Keratinocyte (primary cell): ENCODE results near the gene MYO1D. TPM values are rescaled to one million over a fixed set of nuclear protein-coding genes. Genes with fewer than 3 reads are reported as not detected.

Source experiments
- DNase-seq: peaks from one replicate; pipeline ENCODE4 v3.0.0-alpha.2; 2011; ENCODE audit warnings: low read depth, missing footprints, low spot score
- FAIRE-seq: peaks from 2 replicates; lab custom pipeline; 2011; peaks lifted over from hg19 to GRCh38; lab: Jason Lieb, UNC
- H2AFZ ChIP-seq: 2 replicates; pipeline ENCODE4 v1.6.0; 2012; ENCODE audit warnings: low read length, control low read depth, inconsistent platforms; ENCODE audit not compliant: control insufficient read depth
- H3K27ac ChIP-seq: 2 replicates; pipeline ENCODE4 v1.5.1; 2011; ENCODE audit warnings: low read length; ENCODE audit not compliant: control insufficient read depth, insufficient read depth
- H3K27me3 ChIP-seq: 3 replicates; pipeline ENCODE4 v1.6.0; 2011; ENCODE audit warnings: low read length; ENCODE audit not compliant: control insufficient read depth, insufficient read depth; ENCODE audit errors: extremely low read depth
- H3K36me3 ChIP-seq, 2 experiments: 2 replicates in 1 of 2; 3 replicates in 1 of 2; pipeline ENCODE4 v1.5.1; 2011; ENCODE audit warnings: low read length in 2 of 2, mild to moderate bottlenecking in 1 of 2; ENCODE audit not compliant: control insufficient read depth in 2 of 2, insufficient read depth in 2 of 2; ENCODE audit errors: extremely low read depth in 1 of 2
- H3K4me1 ChIP-seq: 3 replicates; pipeline ENCODE4 v1.5.1; 2011; ENCODE audit warnings: low read length; ENCODE audit not compliant: control insufficient read depth, insufficient read depth; ENCODE audit errors: extremely low read depth
- H3K4me2 ChIP-seq: 3 replicates; pipeline ENCODE4 v1.6.0; 2011; ENCODE audit warnings: low read depth, low read length; ENCODE audit not compliant: control insufficient read depth, insufficient read depth; ENCODE audit errors: extremely low read depth
- H3K4me3 ChIP-seq, 3 experiments: fragments of 200-600 bp in 1 of 3; sonication (generic) in 1 of 3; 2 replicates in 2 of 3; 3 replicates in 1 of 3; pipeline ENCODE4 v1.5.1; 2011 to 2016; ENCODE audit warnings: low read length in 3 of 3, mild to moderate bottlenecking in 3 of 3, control low read depth in 2 of 3, inconsistent platforms in 1 of 3, low read depth in 1 of 3, mixed read lengths in 1 of 3, mixed run types in 1 of 3, moderate library complexity in 1 of 3; ENCODE audit not compliant: control insufficient read depth in 2 of 3, insufficient read depth in 2 of 3; ENCODE audit errors: extremely low read depth in 1 of 3
- H3K79me2 ChIP-seq: 2 replicates; pipeline ENCODE4 v1.6.0; 2012; ENCODE audit warnings: low read length; ENCODE audit not compliant: control insufficient read depth, insufficient read depth
- H3K9ac ChIP-seq: 3 replicates; pipeline ENCODE4 v1.6.0; 2011; ENCODE audit warnings: low read length; ENCODE audit not compliant: control insufficient read depth, insufficient read depth; ENCODE audit errors: extremely low read depth
- H3K9me1 ChIP-seq: 3 replicates; pipeline ENCODE4 v1.6.0; 2011; ENCODE audit warnings: low read length; ENCODE audit not compliant: control insufficient read depth, insufficient read depth; ENCODE audit errors: extremely low read depth
- H3K9me3 ChIP-seq: 2 replicates; pipeline ENCODE4 v1.5.1; 2012; ENCODE audit warnings: low read depth, low read length; ENCODE audit not compliant: control insufficient read depth
- H4K20me1 ChIP-seq: 3 replicates; pipeline ENCODE4 v1.6.0; 2011; ENCODE audit warnings: low read length; ENCODE audit not compliant: control insufficient read depth, insufficient read depth; ENCODE audit errors: extremely low read depth
- EZH2 ChIP-seq: IDR thresholded peaks from one replicate; pipeline ENCODE4 v1.6.1; 2012; ENCODE audit warnings: inconsistent platforms, mild to moderate bottlenecking, low read length, moderate library complexity
- dilution Hi-C: fragments of 300-500 bp; cut with MboI; formaldehyde crosslinking; loops from one replicate; pipeline ENCODE4 v1.7.0; 2020; ENCODE audit warnings: low sequenced_read_pairs; ENCODE audit not compliant: extremely low pct_ligation_motif_present
- polyA plus RNA-seq, 5 experiments: library from polyadenylated mRNA; depleted of rRNA in 3 of 5; stranded (reverse) in 3 of 5; stranded (forward) in 1 of 5; unstranded in 1 of 5; fragments of >200 nt; gene quantifications; 1 replicate in 1 of 5; 2 replicates in 3 of 5; 3 replicates in 1 of 5; pipeline versions ENCODE4 v1.2.1 to v1.2.3, GENCODE V29; 2011 to 2012; ENCODE audit warnings: missing spikeins in 2 of 5, low read depth in 1 of 5, low replicate concordance in 1 of 5
- TF ChIP-seq, protein P1 (sequence below), 3 experiments: IDR thresholded peaks in 1 of 3; conservative IDR thresholded peaks in 1 of 3; optimal IDR thresholded peaks in 1 of 3; 2 replicates in 2 of 3; 3 replicates in 1 of 3; pipeline versions ENCODE3 to v1.5.1; 2011; ENCODE audit warnings: low read length in 3 of 3, mild to moderate bottlenecking in 3 of 3, moderate library complexity in 2 of 3, control low read depth in 1 of 3, inconsistent platforms in 1 of 3; ENCODE audit not compliant: insufficient read depth in 2 of 3; ENCODE audit errors: extremely low read depth in 1 of 3

The MYO1D gene
- polyA plus RNA-seq, 1 donor (not counting 4 experiments of a cell fraction or from before 2014, with no cell fraction given): 33.7 TPM

- Histone ChIP-seq H4K20me1 (no peaks in the 10 kb centered on the region), H3K9ac (no peak overlapping the region), H3K27ac (no peak overlapping the region), H2AFZ (no peak overlapping the region), H3K4me2 (no peak overlapping the region), H3K4me1 (no peaks in the 10 kb centered on the region), H3K79me2 (no peaks in the 10 kb centered on the region), H3K4me3 (no peak overlapping the region), H3K27me3 (no peaks in the 10 kb centered on the region), H3K9me1 (no peaks in the 10 kb centered on the region), H3K36me3 (peaks cover 3 to 4% of the 10 kb centered on the region in 2 experiments), H3K9me3 (no peaks in the 10 kb centered on the region)
- TF ChIP-seq, protein P1, sequence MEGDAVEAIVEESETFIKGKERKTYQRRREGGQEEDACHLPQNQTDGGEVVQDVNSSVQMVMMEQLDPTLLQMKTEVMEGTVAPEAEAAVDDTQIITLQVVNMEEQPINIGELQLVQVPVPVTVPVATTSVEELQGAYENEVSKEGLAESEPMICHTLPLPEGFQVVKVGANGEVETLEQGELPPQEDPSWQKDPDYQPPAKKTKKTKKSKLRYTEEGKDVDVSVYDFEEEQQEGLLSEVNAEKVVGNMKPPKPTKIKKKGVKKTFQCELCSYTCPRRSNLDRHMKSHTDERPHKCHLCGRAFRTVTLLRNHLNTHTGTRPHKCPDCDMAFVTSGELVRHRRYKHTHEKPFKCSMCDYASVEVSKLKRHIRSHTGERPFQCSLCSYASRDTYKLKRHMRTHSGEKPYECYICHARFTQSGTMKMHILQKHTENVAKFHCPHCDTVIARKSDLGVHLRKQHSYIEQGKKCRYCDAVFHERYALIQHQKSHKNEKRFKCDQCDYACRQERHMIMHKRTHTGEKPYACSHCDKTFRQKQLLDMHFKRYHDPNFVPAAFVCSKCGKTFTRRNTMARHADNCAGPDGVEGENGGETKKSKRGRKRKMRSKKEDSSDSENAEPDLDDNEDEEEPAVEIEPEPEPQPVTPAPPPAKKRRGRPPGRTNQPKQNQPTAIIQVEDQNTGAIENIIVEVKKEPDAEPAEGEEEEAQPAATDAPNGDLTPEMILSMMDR (optimal IDR thresholded peaks at IDR 0.05 in 1 of 3, IDR thresholded peaks at IDR 0.05 in 1 of 3, conservative IDR thresholded peaks at IDR 0.05 in 1 of 3; ENCODE audit: extremely low read depth in 1 of 3, insufficient read depth in 2 of 3, low read length in 3 of 3): no peak
- no peak for TF ChIP-seq EZH2
- DNase-seq (no peak), FAIRE-seq (no peak)
- dilution Hi-C loops: no loop called here
Observed at GRCh38 chr17:32727681-32728080, 149.2 kb downstream of the MYO1D start.

- no peak for FAIRE-seq
Observed at GRCh38 chr17:32725697-32726096, 151.2 kb downstream of the MYO1D start.

More at GRCh38 chr17:32725697-32726096, 151.2 kb downstream of the MYO1D start:
- no peak for TF ChIP-seq EZH2
- TF ChIP-seq, protein P1 (optimal IDR thresholded peaks at IDR 0.05 in 1 of 3, IDR thresholded peaks at IDR 0.05 in 1 of 3, conservative IDR thresholded peaks at IDR 0.05 in 1 of 3; ENCODE audit: extremely low read depth in 1 of 3, insufficient read depth in 2 of 3, low read length in 3 of 3): no peak
- no peak for DNase-seq
- Histone ChIP-seq H2AFZ (no peak overlapping the region), H3K9me1 (no peaks in the 10 kb centered on the region), H3K79me2 (no peaks in the 10 kb centered on the region), H3K9me3 (no peaks in the 10 kb centered on the region), H3K4me2 (no peak overlapping the region), H4K20me1 (no peaks in the 10 kb centered on the region), H3K36me3 (peaks cover 0 to 3% of the 10 kb centered on the region in 2 experiments), H3K4me1 (no peaks in the 10 kb centered on the region), H3K27me3 (no peaks in the 10 kb centered on the region), H3K27ac (no peak overlapping the region), H3K4me3 (no peak overlapping the region), H3K9ac (no peak overlapping the region)
- dilution Hi-C loops: no loop called here
